Stimulated activated CD4-positive, alpha-beta T cell treated with anti-CD3 and anti-CD28 coated beads, Interleukin-4, amount 100 ng/mL, for 24 hours (primary cell): Measurements from ENCODE around the gene HOXB5.

Experiments
- DNase-seq: peaks from one replicate; pipeline ENCODE4 v3.0.0-alpha.2; 2020

Gene HOXB5

GRCh38 chr17:48615963-48616716, 22.6 kb upstream of the HOXB5 start:
- no peak for DNase-seq

- no peak for DNase-seq
These were observed 21.7 kb upstream of the HOXB5 start, which contains the start of gene HOXB8 for GRCh38 chr17:48615047-48615962. Gene HOXB8 (minus strand): TSS chr17:48615292. CDS start chr17:48614704, 588 bp downstream.

- DNase-seq: no peak
These were observed 20.5 kb upstream of the HOXB5 start for GRCh38 chr17:48613862-48614694.

- peak; percentile 53 for DNase-seq
These were observed 19.5 kb upstream of the HOXB5 start for GRCh38 chr17:48612854-48613691.

- DNase-seq: no peak
These were observed 18.9 kb upstream of the HOXB5 start for GRCh38 chr17:48612456-48612853.

- no peak for DNase-seq
These were observed 18.3 kb upstream of the HOXB5 start for GRCh38 chr17:48611681-48612455.

- no peak for DNase-seq
These were observed 17.6 kb upstream of the HOXB5 start for GRCh38 chr17:48611213-48611612.

GRCh38 chr17:48610282-48611211, 17.0 kb upstream of the HOXB5 start, which contains the start of gene HOXB7:
Gene HOXB7 (minus strand): TSS chr17:48611017. CDS start chr17:48610918, 99 bp downstream.
- DNase-seq: peak; percentile 73

GRCh38 chr17:48609759-48610281, 16.2 kb upstream of the HOXB5 start:
- no peak for DNase-seq

GRCh38 chr17:48609033-48609432, 15.5 kb upstream of the HOXB5 start:
- DNase-seq: no peak

- no peak for DNase-seq
These were observed 14.9 kb upstream of the HOXB5 start for GRCh38 chr17:48608494-48608834.

- DNase-seq: no peak
These were observed 13.5 kb upstream of the HOXB5 start for GRCh38 chr17:48606892-48607614.

GRCh38 chr17:48605991-48606891, 12.7 kb upstream of the HOXB5 start:
- no peak for DNase-seq

GRCh38 chr17:48605409-48605919, 11.9 kb upstream of the HOXB5 start:
- no peak for DNase-seq

- no peak for DNase-seq
These were observed 11.3 kb upstream of the HOXB5 start, which contains the start of gene HOXB6 for GRCh38 chr17:48604770-48605329. Gene HOXB6 (minus strand): TSS chr17:48604986. CDS start chr17:48598150, 6,836 bp downstream.

GRCh38 chr17:48603959-48604769, 10.6 kb upstream of the HOXB5 start:
- DNase-seq: no peak
